ENCODE measurements around the gene ANO8.

ANO8 gene

DNA sequence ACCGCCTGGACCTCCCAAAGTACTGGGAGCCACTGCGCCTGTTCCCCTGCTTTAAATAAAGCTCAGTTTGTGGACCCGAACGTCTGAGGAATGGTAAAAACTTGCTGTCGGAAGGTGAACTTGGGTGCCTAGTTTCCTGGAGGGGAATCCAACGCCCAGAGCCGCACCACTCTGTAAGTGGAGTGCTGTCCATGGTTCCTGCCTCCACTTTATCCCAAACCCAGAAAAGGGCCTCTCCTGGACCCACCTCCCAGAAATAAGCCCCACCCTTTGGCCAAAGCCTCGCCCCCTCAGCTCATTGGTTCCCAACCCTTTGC lies 2.3 kb downstream of the ANO8 start:
- H3K4me3 ChIP-seq (ENCODE audit: control insufficient read depth, low read depth, low read length): no peak overlapping the region
- DNase-seq (ENCODE audit: low read depth): no peak
- no peak for TF ChIP-seq CTCF (IDR thresholded peaks at IDR 0.05; ENCODE audit: control insufficient read depth, insufficient read depth, low read depth, low read length, missing control alignments)

- DNase-seq (ENCODE audit: low read depth): no peak
- no peak for TF ChIP-seq CTCF (IDR thresholded peaks at IDR 0.05; ENCODE audit: control insufficient read depth, insufficient read depth, low read depth, low read length, missing control alignments)
These were observed 3.6 kb downstream of the ANO8 start for GRCh38 chr19:17331045-17331558.

GRCh38 chr19:17330262-17331044 lies 4.2 kb downstream of the ANO8 start:
- no peak overlapping the region for H3K4me3 ChIP-seq (ENCODE audit: control insufficient read depth, low read depth, low read length)
- no peak for TF ChIP-seq CTCF (IDR thresholded peaks at IDR 0.05; ENCODE audit: control insufficient read depth, insufficient read depth, low read depth, low read length, missing control alignments)
- no peak for DNase-seq (ENCODE audit: low read depth)

More at GRCh38 chr19:17331045-17331558, 3.6 kb downstream of the ANO8 start:
- no peak overlapping the region for H3K4me3 ChIP-seq (ENCODE audit: control insufficient read depth, low read depth, low read length)

DNA sequence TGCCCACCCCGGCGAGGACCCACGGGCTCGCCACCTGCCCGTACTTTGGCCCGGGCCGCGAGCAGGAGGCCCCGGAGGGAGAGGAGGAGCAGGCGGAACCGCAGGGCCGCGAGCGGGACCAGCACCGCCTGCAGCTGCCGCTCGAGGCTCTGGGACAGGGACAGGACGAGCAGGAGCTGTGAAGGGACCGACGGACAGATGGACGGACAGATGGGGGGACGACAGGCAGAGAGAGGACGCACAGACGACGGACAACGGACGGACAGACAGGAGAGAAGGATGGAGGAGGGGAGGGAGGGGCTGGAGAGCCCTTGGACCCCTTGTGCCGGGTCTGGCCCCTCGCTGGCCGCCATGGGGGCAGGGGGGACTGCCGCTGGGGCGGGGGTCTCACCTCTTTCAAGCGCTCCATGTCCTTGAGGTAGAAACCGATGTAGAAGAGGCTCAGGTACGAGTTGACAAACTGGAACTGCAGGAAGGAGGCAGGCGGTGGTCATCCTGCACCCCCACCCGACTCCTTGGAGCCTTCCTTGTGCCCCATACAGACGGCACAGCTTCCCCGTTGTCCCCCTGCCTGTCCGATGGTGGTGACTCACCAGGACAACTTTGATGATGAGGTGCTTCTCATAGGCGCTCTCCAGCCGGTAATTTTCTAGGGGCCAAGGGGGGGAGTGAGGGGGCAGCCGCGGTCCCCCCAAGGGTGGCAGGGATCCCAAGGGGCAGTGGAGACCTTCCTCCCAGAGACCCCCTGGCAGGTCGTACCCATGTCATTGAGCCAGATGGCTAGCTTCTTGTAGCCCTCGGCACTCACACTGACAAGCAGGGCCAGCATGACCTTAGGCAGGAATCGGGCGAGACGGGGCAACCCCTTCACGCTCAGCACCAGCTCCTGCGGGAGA lies 5.0 kb downstream of the ANO8 start:
- no peak for TF ChIP-seq CTCF (IDR thresholded peaks at IDR 0.05; ENCODE audit: control insufficient read depth, insufficient read depth, low read depth, low read length, missing control alignments)
- DNase-seq (ENCODE audit: low read depth): no peak
- H3K4me3 ChIP-seq (ENCODE audit: control insufficient read depth, low read depth, low read length): no peak overlapping the region

DNA sequence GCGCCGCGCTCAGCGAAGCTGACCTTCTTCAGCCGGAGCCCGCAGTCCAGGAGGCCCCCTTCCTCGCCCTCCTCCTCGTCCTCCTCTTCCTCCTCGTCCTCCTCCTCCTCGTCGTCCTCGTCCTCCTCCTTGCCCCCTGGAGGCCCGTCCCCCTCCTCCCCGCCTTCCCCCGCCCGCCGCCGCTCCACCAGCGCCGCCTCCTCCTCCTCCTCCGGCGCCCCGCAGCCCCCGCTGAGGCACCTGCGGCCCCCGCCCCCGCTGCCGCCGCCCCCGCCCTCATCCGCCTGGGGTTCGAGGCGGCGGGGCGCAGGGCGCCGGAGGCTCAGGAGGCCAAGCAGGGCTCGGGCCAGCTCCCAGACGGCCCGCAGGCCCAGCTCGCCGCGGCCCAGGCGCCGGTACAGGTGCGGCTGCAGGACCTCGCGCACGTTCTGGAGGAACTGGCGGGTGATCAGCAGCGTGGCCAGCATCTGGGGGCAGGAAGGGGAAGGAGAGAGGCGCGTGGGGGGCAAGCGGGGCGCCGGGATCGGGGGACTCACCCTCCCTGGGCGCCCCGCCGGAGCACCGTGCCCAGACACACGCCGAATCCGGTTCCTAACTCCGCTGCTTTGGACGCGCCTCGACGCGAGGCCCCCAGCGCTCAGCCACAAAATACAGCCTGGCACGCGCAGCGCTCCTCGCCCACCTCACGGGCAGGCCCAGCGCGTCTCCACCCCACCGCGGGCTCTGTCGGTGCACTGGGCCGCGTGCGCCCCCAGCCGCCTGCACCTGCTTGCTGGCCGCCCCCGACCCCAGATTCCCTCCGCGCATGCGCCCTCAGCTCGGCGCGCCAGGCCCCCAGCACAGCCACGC lies 5.9 kb downstream of the ANO8 start:
- DNase-seq (ENCODE audit: low read depth): no peak
- no peak for TF ChIP-seq CTCF (IDR thresholded peaks at IDR 0.05; ENCODE audit: control insufficient read depth, insufficient read depth, low read depth, low read length, missing control alignments)
- no peak overlapping the region for H3K4me3 ChIP-seq (ENCODE audit: control insufficient read depth, low read depth, low read length)
